SK-N-MC (cell line): ENCODE results near the gene METTL17.

Experiments
- DNase-seq: peaks from one replicate; pipeline ENCODE4 v3.0.0-alpha.2; 2011; ENCODE audit warnings: low read depth, low spot score
- H3K27ac ChIP-seq: fragments of 200-600 bp; sonication (generic); 2 replicates; pipeline ENCODE4 v1.5.1; 2016; ENCODE audit warnings: mixed run types
- H3K36me3 ChIP-seq: fragments of 200-600 bp; sonication (generic); 2 replicates; pipeline ENCODE4 v1.6.1; 2017; ENCODE audit warnings: antibody characterized with exemption, low read length, mixed read lengths; ENCODE audit not compliant: insufficient read depth
- H3K4me3 ChIP-seq: fragments of 200-600 bp; sonication (generic); 2 replicates; pipeline ENCODE4 v1.5.1; 2016
- H3K9ac ChIP-seq: fragments of 200-600 bp; sonication (generic); 2 replicates; pipeline ENCODE4 v1.8.0; 2017; ENCODE audit warnings: mixed run types, mixed read lengths; ENCODE audit not compliant: insufficient read length
- H3K9me3 ChIP-seq: fragments of 200-600 bp; sonication (generic); 2 replicates; pipeline ENCODE4 v1.6.1; 2017; ENCODE audit warnings: low read depth, mild to moderate bottlenecking, antibody characterized with exemption, low read length, moderate library complexity, mixed read lengths
- EZH2 ChIP-seq: fragments of 200-600 bp; sonication (generic); IDR thresholded peaks from one replicate; pipeline ENCODE4 v1.6.1; 2017; ENCODE audit warnings: antibody characterized with exemption
- FOXP2 ChIP-seq: optimal IDR thresholded peaks from 2 replicates; pipeline ENCODE3; 2011; ENCODE audit warnings: mild to moderate bottlenecking, moderate library complexity; ENCODE audit not compliant: insufficient read depth; ENCODE audit errors: extremely low read length, control extremely low read depth
- POLR2AphosphoS5 ChIP-seq: IDR thresholded peaks from 2 replicates; pipeline ENCODE4 v1.6.1; 2012; ENCODE audit warnings: mild to moderate bottlenecking, low read depth, low read length, borderline replicate concordance

The METTL17 gene

GRCh38 chr14:20988717-20989470 is 886 bp upstream of the METTL17 start:
- peak overlapping the region; percentile 74 for H3K9ac ChIP-seq
- DNase-seq = no peak

GRCh38 chr14:20989471-20989786 is 351 bp upstream of the METTL17 start:
- Histone ChIP-seq H3K4me3 (peak overlapping the region; percentile 97), H3K9me3 (no peaks in the 10 kb centered on the region), H3K36me3 (peaks cover 26% of the 10 kb centered on the region), H3K9ac (peak overlapping the region; percentile 74), H3K27ac (peak overlapping the region; percentile 83)
- TF ChIP-seq EZH2 (no peak), FOXP2 (no peak), POLR2AphosphoS5 (peak; percentile 42; the same call in 1 of the 2 replicates)
- DNase-seq = no peak

More at GRCh38 chr14:20988717-20989470, 886 bp upstream of the METTL17 start:
- peak overlapping the region; percentile 73 for H3K4me3 ChIP-seq
- no peaks in the 10 kb centered on the region for H3K9me3 ChIP-seq
- TF ChIP-seq POLR2AphosphoS5 (no peak), EZH2 (no peak), FOXP2 (no peak)
- peaks cover 21% of the 10 kb centered on the region for H3K36me3 ChIP-seq
- H3K27ac ChIP-seq = peak overlapping the region; percentile 83

GRCh38 chr14:20996521-20996920 is 6.7 kb downstream of the METTL17 start:
- Histone ChIP-seq H3K9me3 (no peaks in the 10 kb centered on the region), H3K4me3 (no peak overlapping the region), H3K36me3 (peaks cover 51% of the 10 kb centered on the region), H3K9ac (no peak overlapping the region), H3K27ac (no peak overlapping the region)
- DNase-seq = no peak
- no peak for TF ChIP-seq FOXP2
- TF ChIP-seq EZH2 = no peak
- no peak for TF ChIP-seq POLR2AphosphoS5

- Histone ChIP-seq H3K36me3 (peaks cover 46% of the 10 kb centered on the region), H3K4me3 (no peak overlapping the region), H3K9ac (no peak overlapping the region), H3K27ac (no peak overlapping the region), H3K9me3 (no peaks in the 10 kb centered on the region)
- DNase-seq = no peak
- no peak for TF ChIP-seq FOXP2
- no peak for TF ChIP-seq POLR2AphosphoS5
- no peak for TF ChIP-seq EZH2
These were observed 7.3 kb downstream of the METTL17 start for GRCh38 chr14:20997115-20997514.

GRCh38 chr14:20997564-20997963 is 7.8 kb downstream of the METTL17 start:
- Histone ChIP-seq H3K4me3 (no peak overlapping the region), H3K27ac (no peak overlapping the region), H3K9me3 (no peaks in the 10 kb centered on the region), H3K36me3 (peaks cover 41% of the 10 kb centered on the region), H3K9ac (no peak overlapping the region)
- DNase-seq = no peak
- TF ChIP-seq FOXP2 (no peak), POLR2AphosphoS5 (no peak), EZH2 (no peak)

GRCh38 chr14:20998139-20998538 is 8.4 kb downstream of the METTL17 start:
- H3K4me3 ChIP-seq = no peak overlapping the region
- DNase-seq = no peak
- TF ChIP-seq FOXP2 (no peak), EZH2 (no peak), POLR2AphosphoS5 (no peak)
- H3K27ac ChIP-seq = peak overlapping the region; percentile 52; the same call in 1 of the 2 replicates
- peaks cover 36% of the 10 kb centered on the region for H3K36me3 ChIP-seq
- no peaks in the 10 kb centered on the region for H3K9me3 ChIP-seq
- H3K9ac ChIP-seq = no peak overlapping the region

GRCh38 chr14:20998674-20999366 is 9.0 kb downstream of the METTL17 start, which contains the start of gene SLC39A2:
TSS of gene SLC39A2 (plus strand) at chr14:20999293. CDS start at chr14:20999447, 154 bp downstream.
- peaks cover 31% of the 10 kb centered on the region for H3K36me3 ChIP-seq
- peak within 1 kb of the TSS; percentile 52; the same call in 1 of the 2 replicates for H3K27ac ChIP-seq
- no peaks in the 10 kb centered on the region for H3K9me3 ChIP-seq
- no peak within 1 kb of the TSS for H3K9ac ChIP-seq
- no peak for DNase-seq
- peak within 1 kb of the TSS; percentile 32 for H3K4me3 ChIP-seq
- no peak for TF ChIP-seq POLR2AphosphoS5
- TF ChIP-seq EZH2 = no peak
- no peak for TF ChIP-seq FOXP2

GRCh38 chr14:20999591-20999990 is 9.8 kb downstream of the METTL17 start:
- peaks cover 23% of the 10 kb centered on the region for H3K36me3 ChIP-seq
- no peak overlapping the region for H3K9ac ChIP-seq
- DNase-seq = no peak
- no peak for TF ChIP-seq EZH2
- no peak for TF ChIP-seq FOXP2
- no peak for TF ChIP-seq POLR2AphosphoS5
- H3K9me3 ChIP-seq = no peaks in the 10 kb centered on the region
- H3K4me3 ChIP-seq = no peak overlapping the region
- H3K27ac ChIP-seq = no peak overlapping the region

GRCh38 chr14:21001218-21001617 is 11.4 kb downstream of the METTL17 start:
- Histone ChIP-seq H3K4me3 (no peak overlapping the region), H3K9me3 (no peaks in the 10 kb centered on the region), H3K27ac (no peak overlapping the region), H3K9ac (no peak overlapping the region), H3K36me3 (peaks cover 7% of the 10 kb centered on the region)
- TF ChIP-seq FOXP2 (no peak), POLR2AphosphoS5 (no peak), EZH2 (no peak)
- DNase-seq = no peak
